Measurements from ENCODE around the gene SPG11. TPM values are rescaled to one million over a fixed set of nuclear protein-coding genes. Genes with fewer than 3 reads are reported as not detected.
"Not testable (repeated sequence)": the region's sequence is repeated elsewhere in the genome, so short reads cannot be mapped to it uniquely, and the experiment has no call there.

Gene SPG11
- total and polyA plus RNA-seq, 2 experiments from 2014 or later, result 15.7 to 65.1 TPM

DNA sequence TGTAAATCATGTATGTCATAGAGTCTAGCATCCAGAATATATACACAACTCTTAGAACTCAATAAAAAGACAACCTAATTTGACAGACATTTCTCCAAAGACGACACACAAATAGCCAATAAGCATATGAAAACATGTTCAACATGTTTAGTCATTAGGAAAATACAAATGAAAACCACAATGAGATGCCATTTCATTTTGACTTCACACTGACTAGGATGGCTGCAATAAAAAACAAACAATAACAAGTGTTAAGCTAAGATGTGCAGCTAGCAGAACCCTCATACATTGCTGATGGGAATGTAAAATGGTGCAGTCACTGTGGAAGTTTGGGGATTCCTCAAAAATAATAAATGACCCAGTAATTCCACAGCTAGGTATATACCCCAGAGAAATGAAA, 16.4 kb downstream of the SPG11 start:
- H3K36me3 ChIP-seq, result peaks cover 46% of the 10 kb centered on the region
- H3K27ac ChIP-seq, result no peak overlapping the region
- no peaks in the 10 kb centered on the region for H3K4me1 ChIP-seq (ENCODE audit: low read depth)
- H3K27me3 ChIP-seq, result no peaks in the 10 kb centered on the region
- no peaks in the 10 kb centered on the region for H3K9me3 ChIP-seq (ENCODE audit: low read depth)
- no peak overlapping the region for H3K4me3 ChIP-seq
- TF ChIP-seq CTCF (IDR thresholded peaks at IDR 0.05; ENCODE audit: low read depth, low read length), result no peak
- no peak for DNase-seq (ENCODE audit: low read depth in 1 of 2, low spot score in 1 of 2)

- no peaks in the 10 kb centered on the region for H3K27me3 ChIP-seq
- DNase-seq (ENCODE audit: low read depth in 1 of 2, low spot score in 1 of 2), result no peak
- no peaks in the 10 kb centered on the region for H3K4me1 ChIP-seq (ENCODE audit: low read depth)
- H3K9me3 ChIP-seq (ENCODE audit: low read depth), result no peaks in the 10 kb centered on the region
- H3K4me3 ChIP-seq, result no peak overlapping the region
- H3K27ac ChIP-seq, result no peak overlapping the region
- peaks cover 42% of the 10 kb centered on the region for H3K36me3 ChIP-seq
- no peak for TF ChIP-seq CTCF (IDR thresholded peaks at IDR 0.05; ENCODE audit: low read depth, low read length)
Observed at GRCh38 chr15:44646460-44646859, 17.0 kb downstream of the SPG11 start.

- H3K4me1 ChIP-seq (ENCODE audit: low read depth), result no peaks in the 10 kb centered on the region
- no peaks in the 10 kb centered on the region for H3K27me3 ChIP-seq
- H3K36me3 ChIP-seq, result peaks cover 8% of the 10 kb centered on the region
- DNase-seq (ENCODE audit: low read depth in 1 of 2, low spot score in 1 of 2), result no peak
- H3K27ac ChIP-seq, result no peak overlapping the region
- H3K4me3 ChIP-seq, result no peak overlapping the region
- TF ChIP-seq CTCF (IDR thresholded peaks at IDR 0.05; ENCODE audit: low read depth, low read length), result no peak
- H3K9me3 ChIP-seq (ENCODE audit: low read depth), result no peaks in the 10 kb centered on the region
Observed at GRCh38 chr15:44641651-44642050, 21.8 kb downstream of the SPG11 start.

DNA sequence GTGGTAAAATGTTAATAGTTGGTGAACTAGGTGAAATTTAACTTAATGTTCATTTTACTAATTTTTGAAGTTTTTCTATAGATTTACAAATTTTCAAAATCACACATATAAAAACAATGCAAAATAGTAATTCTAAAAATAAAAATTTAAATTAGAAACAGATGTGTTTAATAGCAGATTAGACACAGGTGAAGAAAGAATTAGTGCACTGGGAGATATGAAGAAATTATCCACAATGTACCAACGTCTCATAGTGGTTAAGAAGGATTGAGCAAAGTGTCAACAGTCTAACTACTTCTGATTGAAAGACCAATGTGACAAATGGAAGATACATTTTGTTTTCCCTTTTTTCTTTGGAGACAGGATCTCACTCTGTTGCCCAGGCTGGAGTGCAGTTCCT, 26.5 kb downstream of the SPG11 start:
- Histone ChIP-seq H3K4me3 (no peak overlapping the region), H3K27me3 (no peaks in the 10 kb centered on the region), H3K9me3 (ENCODE audit: low read depth) (no peaks in the 10 kb centered on the region), H3K36me3 (peaks cover 16% of the 10 kb centered on the region), H3K4me1 (ENCODE audit: low read depth) (no peaks in the 10 kb centered on the region), H3K27ac (no peak overlapping the region)
- DNase-seq (ENCODE audit: low read depth in 1 of 2, low spot score in 1 of 2), result no peak
- TF ChIP-seq CTCF (IDR thresholded peaks at IDR 0.05; ENCODE audit: low read depth, low read length), result no peak

DNA sequence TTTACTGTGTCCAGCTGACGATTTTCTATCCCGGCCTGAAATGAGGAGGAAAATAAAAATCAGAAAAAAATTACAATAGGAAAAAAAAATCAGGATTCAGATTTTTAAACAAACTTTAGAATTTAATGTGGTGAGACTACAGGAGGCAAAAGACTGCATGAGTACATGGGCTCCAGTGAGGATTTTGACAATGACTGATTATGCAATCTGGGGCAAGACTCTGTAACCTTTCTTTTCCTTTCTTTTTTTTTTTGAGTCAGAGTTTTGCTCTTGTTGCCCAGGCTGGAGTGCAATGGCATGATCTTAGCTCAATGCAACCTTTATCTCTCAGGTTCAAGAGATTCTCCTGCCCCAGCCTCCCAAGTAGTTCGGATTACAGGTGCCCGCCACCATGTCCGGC, 29.9 kb downstream of the SPG11 start:
- peak in 1 of 2 donors; percentile 78 for DNase-seq (ENCODE audit: low read depth in 1 of 2, low spot score in 1 of 2)
- no peak overlapping the region for H3K4me3 ChIP-seq
- H3K9me3 ChIP-seq (ENCODE audit: low read depth), result no peaks in the 10 kb centered on the region
- H3K27ac ChIP-seq, result no peak overlapping the region
- peaks cover 40% of the 10 kb centered on the region for H3K36me3 ChIP-seq
- no peaks in the 10 kb centered on the region for H3K4me1 ChIP-seq (ENCODE audit: low read depth)
- TF ChIP-seq CTCF (IDR thresholded peaks at IDR 0.05; ENCODE audit: low read depth, low read length), result no peak
- H3K27me3 ChIP-seq, result no peaks in the 10 kb centered on the region

DNA sequence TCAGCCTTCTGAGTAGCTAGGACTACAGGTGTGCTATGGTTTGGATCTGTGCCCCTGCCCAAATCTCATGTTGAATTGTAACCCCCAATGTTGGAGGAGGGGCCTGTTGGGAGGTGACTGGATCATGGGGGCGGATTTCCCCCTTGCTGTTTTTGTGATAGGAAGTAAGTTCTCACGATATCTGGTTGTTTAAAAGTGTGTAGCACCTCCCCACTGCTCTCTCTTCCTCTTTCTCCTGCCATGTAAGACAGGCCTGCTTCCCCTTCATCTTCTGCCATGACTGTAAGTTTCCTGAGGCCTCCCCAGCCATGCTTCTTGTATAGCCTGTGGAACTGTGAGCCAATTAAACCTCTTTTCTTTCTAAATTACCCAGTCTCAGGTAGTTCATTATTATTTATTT, 38.2 kb downstream of the SPG11 start:
- not testable (repeated sequence) for H3K27me3 ChIP-seq; H3K27ac ChIP-seq; H3K4me1 ChIP-seq (ENCODE audit: low read depth); H3K9me3 ChIP-seq (ENCODE audit: low read depth); DNase-seq (ENCODE audit: low read depth in 1 of 2, low spot score in 1 of 2); H3K4me3 ChIP-seq
- H3K36me3 ChIP-seq, result peaks cover 61% of the 10 kb centered on the region

Data from cardiac muscle cell (in vitro differentiated cells and primary cell).